GM12878 (cell line): Measurements from ENCODE around the gene EDARADD. TPM values are rescaled to one million over a fixed set of nuclear protein-coding genes. Genes with fewer than 3 reads are reported as not detected.

Source experiments
- ATAC-seq: fragments of 200-7000 bp; cut with Tn5 transposase; 3 replicates; pipeline ENCODE4 v1.9.1; 2020; ENCODE audit warnings: mild to moderate bottlenecking, moderate library complexity
- BruUV-seq: library from RNA; stranded (reverse); fragments of 400-500 nt; replicated peaks from 2 replicates; lab custom pipeline; 2021; lab: Mats Ljungman, UMichigan
- CTCF ChIA-PET: fragments of 300-600 bp; sonication (Branson Sonifier 250); formaldehyde crosslinking; extraction: SDS; loops from one replicate; lab custom pipeline; 2021; ENCODE audit warnings: inconsistent platforms; lab: Yijun Ruan, JAX
- POLR2A ChIA-PET: fragments of 350-600 bp; formaldehyde crosslinking; extraction: SDS; loops from one replicate; lab custom pipeline; 2021; ENCODE audit warnings: inconsistent platforms; lab: Charles Lee
- RAD21 ChIA-PET: fragments of 300-600 bp; sonication (Branson Sonifier 250); formaldehyde crosslinking; loops from one replicate; lab custom pipeline; 2023; ENCODE audit warnings: antibody characterized with exemption; ENCODE audit not compliant: unreplicated experiment; lab: Charles Lee
- SMC1A ChIA-PET: fragments of 300-600 bp; sonication (Branson Sonifier 250); formaldehyde crosslinking; loops from one replicate; lab custom pipeline; 2023; ENCODE audit not compliant: unreplicated experiment, uncharacterized antibody; lab: Charles Lee
- DNase-seq: peaks from one replicate; pipeline ENCODE4 v3.0.0-alpha.2; 2011; ENCODE audit warnings: low read depth, low spot score
- FAIRE-seq: peaks from 3 replicates; lab custom pipeline; 2011; peaks lifted over from hg19 to GRCh38; lab: Jason Lieb, UNC
- H2AFZ ChIP-seq: 2 replicates; pipeline ENCODE4 v1.6.0; 2011; ENCODE audit warnings: low read depth, low read length, control low read depth; ENCODE audit not compliant: control insufficient read depth
- H3K27ac ChIP-seq: 2 replicates; pipeline ENCODE4 v1.5.1; 2011; ENCODE audit warnings: control low read depth; ENCODE audit not compliant: control insufficient read depth, insufficient read depth
- H3K27me3 ChIP-seq, 2 experiments: replicated peaks in 1 of 2; 2 replicates each; pipeline versions ENCODE4 v1.6.0 to v1.6.1; 2011; ENCODE audit warnings: low read length in 1 of 2; ENCODE audit not compliant: control insufficient read depth in 2 of 2, insufficient read depth in 2 of 2
- H3K36me3 ChIP-seq, 2 experiments: 2 replicates each; pipeline ENCODE4 v1.5.1; 2011; ENCODE audit warnings: low read length in 1 of 2; ENCODE audit not compliant: control insufficient read depth in 2 of 2, insufficient read depth in 2 of 2
- H3K4me1 ChIP-seq: 2 replicates; pipeline ENCODE4 v1.6.1; 2011; ENCODE audit warnings: mild to moderate bottlenecking, low read length, moderate library complexity, mixed read lengths; ENCODE audit not compliant: control insufficient read depth, insufficient read depth
- H3K4me2 ChIP-seq: 2 replicates; pipeline ENCODE4 v1.6.0; 2011; ENCODE audit warnings: control low read depth; ENCODE audit not compliant: control insufficient read depth, insufficient read depth
- H3K4me3 ChIP-seq: fragments of 200-600 bp; sonication (generic); 2 replicates; pipeline ENCODE4 v1.5.1; 2016
- H3K79me2 ChIP-seq: 2 replicates; pipeline ENCODE4 v1.6.0; 2011; ENCODE audit warnings: low read length; ENCODE audit not compliant: control insufficient read depth, insufficient read depth
- H3K9ac ChIP-seq: 2 replicates; pipeline ENCODE4 v1.8.0; 2011; ENCODE audit warnings: low read length, control low read depth, mixed read lengths; ENCODE audit not compliant: control insufficient read depth, insufficient read depth
- H3K9me3 ChIP-seq: replicated peaks from 3 replicates; pipeline ENCODE4 v1.5.1; 2011; ENCODE audit warnings: mild to moderate bottlenecking, low read length; ENCODE audit not compliant: control insufficient read depth, insufficient read depth
- H4K20me1 ChIP-seq: 2 replicates; pipeline ENCODE4 v1.6.0; 2011; ENCODE audit not compliant: control insufficient read depth, insufficient read depth
- ETV6 ChIP-seq, 2 experiments: fragments of 450-650 bp in 1 of 2; IDR thresholded peaks in 1 of 2; conservative IDR thresholded peaks in 1 of 2; 2 replicates each; pipeline ENCODE4 v1.6.1; 2014; ENCODE audit warnings: antibody characterized with exemption in 1 of 2, borderline replicate concordance in 1 of 2, low read depth in 1 of 2, mild to moderate bottlenecking in 1 of 2, moderate library complexity in 1 of 2
- FOS ChIP-seq: IDR thresholded peaks from 3 replicates; pipeline ENCODE4 v1.6.1; 2011; ENCODE audit warnings: borderline replicate concordance; ENCODE audit not compliant: insufficient read length; ENCODE audit errors: extremely low read depth
- IKZF1 ChIP-seq: fragments of 450-650 bp; conservative IDR thresholded peaks from 2 replicates; pipeline ENCODE4 v1.6.1; 2017; ENCODE audit warnings: antibody characterized with exemption, mild to moderate bottlenecking
- MEF2A ChIP-seq: IDR thresholded peaks from 2 replicates; pipeline ENCODE4 v1.6.1; 2011; ENCODE audit warnings: low read depth, mild to moderate bottlenecking, low read length, moderate library complexity; ENCODE audit not compliant: insufficient read depth
- MLLT1 ChIP-seq: fragments of 450-650 bp; IDR thresholded peaks from 2 replicates; pipeline ENCODE4 v1.6.1; 2016; ENCODE audit warnings: mild to moderate bottlenecking
- TAF1 ChIP-seq: IDR thresholded peaks from 2 replicates; pipeline ENCODE4 v1.6.1; 2011; ENCODE audit warnings: mild to moderate bottlenecking, low read depth, low read length, borderline replicate concordance
- WRNIP1 ChIP-seq: IDR thresholded peaks from 2 replicates; pipeline ENCODE4 v1.6.1; 2011; ENCODE audit warnings: low read depth, low read length, improper control_type of control experiment, borderline replicate concordance
- ZBED1 ChIP-seq: IDR thresholded peaks from 2 replicates; pipeline ENCODE4 v1.6.1; 2016; ENCODE audit warnings: borderline replicate concordance
- ZNF207 ChIP-seq: fragments of 450-650 bp; IDR thresholded peaks from 2 replicates; pipeline ENCODE4 v1.6.1; 2014; ENCODE audit warnings: antibody characterized with exemption, mild to moderate bottlenecking, borderline replicate concordance
- ZNF217 ChIP-seq: fragments of 450-650 bp; IDR thresholded peaks from 2 replicates; pipeline ENCODE4 v1.6.1; 2017; ENCODE audit warnings: antibody characterized with exemption, mild to moderate bottlenecking
- ZNF274 ChIP-seq: IDR thresholded peaks from one replicate; pipeline ENCODE4 v1.8.0; 2011; ENCODE audit not compliant: insufficient read length, insufficient read depth
- ZSCAN29 ChIP-seq: fragments of 450-650 bp; IDR thresholded peaks from 2 replicates; pipeline ENCODE4 v1.6.1; 2017; ENCODE audit warnings: mild to moderate bottlenecking, moderate library complexity
- WGBS: methylation state at CpG from one replicate; pipeline ENCODE4 v1.1.6; 2016; ENCODE audit warnings: low lambda C conversion rate; ENCODE audit not compliant: insufficient replicate concordance, insufficient coverage; ENCODE audit errors: missing lambda C conversion rate; 5-methylcytosine and 5-hydroxymethylcytosine counted together
- in situ Hi-C: fragments of 300-500 bp; cut with MboI; formaldehyde crosslinking; loops from 9 replicates; pipeline ENCODE4 v1.14.3; 2018; ENCODE audit warnings: mixed read lengths
- intact Hi-C: fragments of 100-400 bp; cut with micrococcal nuclease; formaldehyde crosslinking; loops from one replicate; pipeline ENCODE4 v1.14.2; 2022; ENCODE audit not compliant: unreplicated experiment
- polyA plus RNA-seq, 11 experiments: library from polyadenylated mRNA; depleted of rRNA in 4 of 11; unstranded in 6 of 11; stranded (reverse) in 5 of 11; fragments of >200 nt; fragmentation: Nextera tagmentation in 4 of 11; fragmentation: Illumina TruSeq in 1 of 11; extraction: Ambion mirVana in 4 of 11; extraction: Trizol in 1 of 11; gene quantifications; 1 replicate in 1 of 11; 2 replicates in 10 of 11; pipeline versions ENCODE4 v1.2.1 to v1.2.3, GENCODE V29; 2011 to 2016; ENCODE audit warnings: inconsistent platforms in 2 of 11, missing spikeins in 2 of 11, low read depth in 1 of 11
- total RNA-seq, 4 experiments: library from RNA; depleted of rRNA in 3 of 4; stranded (reverse); fragments of >200 nt in 3 of 4; fragmentation: Illumina TruSeq in 1 of 4; extraction: Trizol in 1 of 4; gene quantifications; 2 replicates each; pipeline versions ENCODE4 v1.2.1 to v1.2.3, GENCODE V29; 2013 to 2021
- TF ChIP-seq, protein P1 (sequence below): fragments of 450-650 bp; IDR thresholded peaks from 2 replicates; pipeline ENCODE4 v1.6.1; 2014; ENCODE audit warnings: mild to moderate bottlenecking
- TF ChIP-seq, protein P2 (sequence below): IDR thresholded peaks from 2 replicates; pipeline ENCODE4 v1.6.1; 2011; ENCODE audit warnings: borderline replicate concordance, low read depth, mild to moderate bottlenecking, moderate library complexity, mixed read lengths, low read length; ENCODE audit not compliant: insufficient read depth; ENCODE audit errors: extremely low read length

Gene EDARADD
- total and polyA plus RNA-seq, 10 of the 15 experiments (the other 5 are each of a cell fraction or from before 2014, with no cell fraction given) = 0.58 to 6.1 (median 4.7) TPM

DNA sequence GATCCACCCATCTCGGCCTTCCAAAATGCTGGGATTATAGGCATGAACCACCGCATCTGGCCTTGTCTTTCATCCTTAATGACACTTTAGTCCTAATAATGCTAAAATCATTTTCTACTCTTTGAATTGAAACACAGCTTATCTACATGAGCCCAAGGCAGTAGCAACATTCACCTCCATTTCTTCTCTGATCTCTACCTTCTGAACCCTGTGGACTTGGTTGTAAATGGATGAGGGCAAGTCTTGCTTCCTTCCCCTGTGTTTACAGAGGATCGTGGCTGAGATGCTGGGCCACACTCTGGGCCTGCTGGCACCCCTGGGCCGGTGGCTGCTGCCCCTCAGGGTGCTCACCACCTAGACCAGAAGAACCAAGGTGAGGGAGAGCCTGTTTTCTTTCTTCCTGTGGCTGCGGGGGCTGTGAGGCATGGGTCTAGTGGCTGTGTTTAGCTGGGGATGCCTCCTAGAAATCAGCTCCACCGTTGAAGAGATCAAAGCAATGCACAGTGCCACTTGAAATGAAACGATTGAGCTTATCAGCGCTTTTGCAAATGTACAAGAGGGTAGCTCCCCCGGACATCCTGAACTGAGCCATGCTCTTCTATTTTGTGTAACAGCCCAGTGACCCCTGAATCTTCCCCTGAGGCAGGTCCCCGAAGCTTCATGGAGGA, 97.5 kb downstream of the EDARADD start:
- intact Hi-C loops (no loop called here), in situ Hi-C loops (loop anchor here (5.0 kb wide), 1 partner anchor 379 kb away; no protein-coding TSS in a partner anchor)
- DNase-seq (no peak), ATAC-seq (no peak), FAIRE-seq (no peak)
- Histone ChIP-seq H3K4me2 (no peak overlapping the region), H3K36me3 (no peaks in the 10 kb centered on the region), H3K27me3 (0 out of 4 replicates have a peak, but pooled peaks cover 0 to 3% of the 10 kb centered on the region in 2 experiments), H4K20me1 (no peaks in the 10 kb centered on the region), H3K4me1 (no peaks in the 10 kb centered on the region), H3K4me3 (no peak overlapping the region), H3K9me3 (no peaks in the 10 kb centered on the region), H3K9ac (no peak overlapping the region), H3K27ac (no peak overlapping the region), H3K79me2 (no peaks in the 10 kb centered on the region), H2AFZ (no peak overlapping the region)
- ChIA-PET RAD21 (interaction anchor here (0.9 to 1.6 kb wide), 5 partner anchors 19 to 387 kb away, joined by 3 to 4 read pairs (median 3); no protein-coding TSS in a partner anchor), POLR2A (interaction anchor here (0.7 kb wide), 1 partner anchor 17 kb away, joined by 3 read pairs; no protein-coding TSS in a partner anchor), SMC1A (interaction anchor here (0.6 to 4.9 kb wide), 6 partner anchors 112 to 387 kb away, joined by 3 to 30 read pairs (median 5); no protein-coding TSS in a partner anchor), CTCF (interaction anchor here (0.6 to 1.4 kb wide), 6 partner anchors 12 to 385 kb away, joined by 3 read pairs; no protein-coding TSS in a partner anchor)
- 47% methylated on average over 10 of the region's 10 CpGs for WGBS
- no TSS peak for BruUV-seq
- TF ChIP-seq ZBED1 (no peak), ZNF207 (no peak), IKZF1 (no peak), WRNIP1 (no peak), MLLT1 (no peak), ZSCAN29 (no peak), TAF1 (no peak), FOS (no peak), ZNF274 (no peak), ETV6 (conservative IDR thresholded peaks at IDR 0.05 in 1 of 2, IDR thresholded peaks at IDR 0.05 in 1 of 2; ENCODE audit: borderline replicate concordance in 1 of 2, low read depth in 1 of 2) (no peak), ZNF217 (no peak), MEF2A (no peak)
- TF ChIP-seq, protein P1, sequence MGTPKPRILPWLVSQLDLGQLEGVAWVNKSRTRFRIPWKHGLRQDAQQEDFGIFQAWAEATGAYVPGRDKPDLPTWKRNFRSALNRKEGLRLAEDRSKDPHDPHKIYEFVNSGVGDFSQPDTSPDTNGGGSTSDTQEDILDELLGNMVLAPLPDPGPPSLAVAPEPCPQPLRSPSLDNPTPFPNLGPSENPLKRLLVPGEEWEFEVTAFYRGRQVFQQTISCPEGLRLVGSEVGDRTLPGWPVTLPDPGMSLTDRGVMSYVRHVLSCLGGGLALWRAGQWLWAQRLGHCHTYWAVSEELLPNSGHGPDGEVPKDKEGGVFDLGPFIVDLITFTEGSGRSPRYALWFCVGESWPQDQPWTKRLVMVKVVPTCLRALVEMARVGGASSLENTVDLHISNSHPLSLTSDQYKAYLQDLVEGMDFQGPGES = no peak
- TF ChIP-seq, protein P2, sequence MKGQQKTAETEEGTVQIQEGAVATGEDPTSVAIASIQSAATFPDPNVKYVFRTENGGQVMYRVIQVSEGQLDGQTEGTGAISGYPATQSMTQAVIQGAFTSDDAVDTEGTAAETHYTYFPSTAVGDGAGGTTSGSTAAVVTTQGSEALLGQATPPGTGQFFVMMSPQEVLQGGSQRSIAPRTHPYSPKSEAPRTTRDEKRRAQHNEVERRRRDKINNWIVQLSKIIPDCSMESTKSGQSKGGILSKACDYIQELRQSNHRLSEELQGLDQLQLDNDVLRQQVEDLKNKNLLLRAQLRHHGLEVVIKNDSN = no peak
